Measurements from ENCODE around the gene JUND.
A peak's percentile ranks its signal among the peaks of the same experiment; 100 is the strongest.

Gene JUND

DNA sequence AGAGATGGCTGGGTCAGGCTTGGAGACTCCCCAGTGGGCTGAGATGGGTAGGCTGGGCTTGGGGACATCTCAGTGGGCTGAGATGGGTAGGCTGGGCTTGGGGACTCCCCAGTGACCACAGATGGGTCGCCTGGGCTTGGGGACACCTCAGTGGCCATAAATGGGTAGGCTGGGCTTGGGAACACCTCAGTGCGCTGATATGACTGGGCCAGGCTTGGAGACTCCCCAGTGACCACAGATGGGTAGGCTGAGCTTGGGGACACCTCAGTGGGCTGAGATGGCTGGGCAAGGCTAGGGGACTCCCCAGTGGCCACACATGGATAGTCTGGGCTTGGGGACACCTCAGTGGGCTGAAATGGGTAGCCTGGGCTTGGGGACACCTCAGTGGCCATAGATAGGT is 19.9 kb downstream of the JUND start:
- no peak for DNase-seq
- no peak overlapping the region for H3K27ac ChIP-seq
- TF ChIP-seq, protein P1, sequence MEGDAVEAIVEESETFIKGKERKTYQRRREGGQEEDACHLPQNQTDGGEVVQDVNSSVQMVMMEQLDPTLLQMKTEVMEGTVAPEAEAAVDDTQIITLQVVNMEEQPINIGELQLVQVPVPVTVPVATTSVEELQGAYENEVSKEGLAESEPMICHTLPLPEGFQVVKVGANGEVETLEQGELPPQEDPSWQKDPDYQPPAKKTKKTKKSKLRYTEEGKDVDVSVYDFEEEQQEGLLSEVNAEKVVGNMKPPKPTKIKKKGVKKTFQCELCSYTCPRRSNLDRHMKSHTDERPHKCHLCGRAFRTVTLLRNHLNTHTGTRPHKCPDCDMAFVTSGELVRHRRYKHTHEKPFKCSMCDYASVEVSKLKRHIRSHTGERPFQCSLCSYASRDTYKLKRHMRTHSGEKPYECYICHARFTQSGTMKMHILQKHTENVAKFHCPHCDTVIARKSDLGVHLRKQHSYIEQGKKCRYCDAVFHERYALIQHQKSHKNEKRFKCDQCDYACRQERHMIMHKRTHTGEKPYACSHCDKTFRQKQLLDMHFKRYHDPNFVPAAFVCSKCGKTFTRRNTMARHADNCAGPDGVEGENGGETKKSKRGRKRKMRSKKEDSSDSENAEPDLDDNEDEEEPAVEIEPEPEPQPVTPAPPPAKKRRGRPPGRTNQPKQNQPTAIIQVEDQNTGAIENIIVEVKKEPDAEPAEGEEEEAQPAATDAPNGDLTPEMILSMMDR (IDR thresholded peaks at IDR 0.05; ENCODE audit: low read depth, low read length), result no peak
- no peaks in the 10 kb centered on the region for H3K9me3 ChIP-seq (ENCODE audit: severe bottlenecking)
- H3K27me3 ChIP-seq (ENCODE audit: insufficient read depth, low read depth, severe bottlenecking), result no peaks in the 10 kb centered on the region
- peaks cover 16% of the 10 kb centered on the region for H3K36me3 ChIP-seq
- no peak overlapping the region for H3K4me3 ChIP-seq (ENCODE audit: low read depth, low read length)

DNA sequence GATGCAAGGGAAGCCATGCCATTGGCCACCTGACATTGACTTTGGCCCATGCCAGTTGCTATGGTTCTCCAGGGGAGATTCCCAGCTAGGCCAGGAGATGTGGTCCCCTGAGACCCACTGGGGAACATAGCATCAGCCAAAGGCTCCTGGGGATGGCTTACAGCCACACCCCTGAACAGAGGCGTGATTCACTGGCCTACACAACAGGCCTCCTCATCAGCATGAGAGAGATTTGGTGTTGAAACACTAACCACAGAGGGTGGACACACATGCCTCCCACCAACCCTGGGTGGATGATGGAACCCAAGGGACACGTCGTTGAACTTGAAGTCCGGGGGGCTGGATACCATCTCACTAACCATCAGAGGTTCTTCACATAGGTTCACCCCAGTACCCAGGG is 21.5 kb downstream of the JUND start:
- no peak for DNase-seq
- Histone ChIP-seq H3K9me3 (ENCODE audit: severe bottlenecking) (no peaks in the 10 kb centered on the region), H3K4me3 (ENCODE audit: low read depth, low read length) (no peak overlapping the region), H3K27ac (no peak overlapping the region), H3K36me3 (peaks cover 4% of the 10 kb centered on the region), H3K27me3 (ENCODE audit: insufficient read depth, low read depth, severe bottlenecking) (no peaks in the 10 kb centered on the region)
- TF ChIP-seq, protein P1 (IDR thresholded peaks at IDR 0.05; ENCODE audit: low read depth, low read length), result no peak

DNA sequence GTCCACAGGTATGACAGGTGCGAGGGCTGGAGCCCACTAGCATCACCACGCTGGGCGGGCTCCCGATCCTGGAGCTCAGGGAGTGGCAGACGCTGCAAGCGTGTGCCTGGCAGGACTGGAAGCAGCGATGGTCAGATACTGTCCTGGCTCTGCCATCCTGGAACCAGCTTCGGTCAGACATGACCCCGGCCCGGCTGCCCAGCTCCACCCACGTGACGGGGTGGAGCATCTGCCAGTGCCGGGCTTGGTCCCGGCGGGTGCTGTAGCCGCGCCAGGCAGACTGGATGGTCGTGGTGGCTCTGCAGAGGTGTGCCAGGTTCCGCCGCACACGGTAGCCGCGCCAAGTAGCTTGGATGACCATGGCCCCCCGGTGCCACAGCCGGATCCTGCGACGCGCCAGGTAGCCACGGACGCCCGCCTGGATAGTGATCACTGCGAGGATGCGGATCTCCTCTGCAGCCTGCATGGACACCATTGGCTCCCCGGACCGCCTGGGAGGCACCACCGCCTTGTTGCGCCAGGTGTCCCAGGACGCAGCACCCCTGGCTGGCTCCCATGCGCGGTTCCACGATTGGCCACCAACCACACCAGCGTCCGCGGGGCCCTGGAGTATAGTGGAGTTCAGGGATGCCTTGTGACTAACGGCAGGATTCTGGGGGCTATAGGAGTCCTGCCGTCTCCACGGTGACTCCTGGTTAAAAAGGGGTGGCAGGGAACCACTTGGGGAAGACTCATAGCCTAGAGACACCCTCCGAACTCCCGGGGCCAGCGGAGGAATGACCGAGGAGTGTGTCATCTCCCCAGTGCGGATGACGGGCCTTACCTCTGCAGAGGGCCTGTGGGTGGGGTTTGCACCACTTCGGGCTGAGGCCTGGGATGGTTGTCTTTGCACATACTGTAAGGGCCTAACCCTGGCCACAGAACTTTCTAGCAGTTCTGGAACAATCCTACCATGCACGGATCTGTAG is 23.6 kb downstream of the JUND start:
- no peak overlapping the region for H3K27ac ChIP-seq
- no peaks in the 10 kb centered on the region for H3K36me3 ChIP-seq
- no peaks in the 10 kb centered on the region for H3K27me3 ChIP-seq (ENCODE audit: insufficient read depth, low read depth, severe bottlenecking)
- H3K4me3 ChIP-seq (ENCODE audit: low read depth, low read length), result no peak overlapping the region
- TF ChIP-seq, protein P1 (IDR thresholded peaks at IDR 0.05; ENCODE audit: low read depth, low read length), result no peak
- no peaks in the 10 kb centered on the region for H3K9me3 ChIP-seq (ENCODE audit: severe bottlenecking)
- DNase-seq, result no peak

DNA sequence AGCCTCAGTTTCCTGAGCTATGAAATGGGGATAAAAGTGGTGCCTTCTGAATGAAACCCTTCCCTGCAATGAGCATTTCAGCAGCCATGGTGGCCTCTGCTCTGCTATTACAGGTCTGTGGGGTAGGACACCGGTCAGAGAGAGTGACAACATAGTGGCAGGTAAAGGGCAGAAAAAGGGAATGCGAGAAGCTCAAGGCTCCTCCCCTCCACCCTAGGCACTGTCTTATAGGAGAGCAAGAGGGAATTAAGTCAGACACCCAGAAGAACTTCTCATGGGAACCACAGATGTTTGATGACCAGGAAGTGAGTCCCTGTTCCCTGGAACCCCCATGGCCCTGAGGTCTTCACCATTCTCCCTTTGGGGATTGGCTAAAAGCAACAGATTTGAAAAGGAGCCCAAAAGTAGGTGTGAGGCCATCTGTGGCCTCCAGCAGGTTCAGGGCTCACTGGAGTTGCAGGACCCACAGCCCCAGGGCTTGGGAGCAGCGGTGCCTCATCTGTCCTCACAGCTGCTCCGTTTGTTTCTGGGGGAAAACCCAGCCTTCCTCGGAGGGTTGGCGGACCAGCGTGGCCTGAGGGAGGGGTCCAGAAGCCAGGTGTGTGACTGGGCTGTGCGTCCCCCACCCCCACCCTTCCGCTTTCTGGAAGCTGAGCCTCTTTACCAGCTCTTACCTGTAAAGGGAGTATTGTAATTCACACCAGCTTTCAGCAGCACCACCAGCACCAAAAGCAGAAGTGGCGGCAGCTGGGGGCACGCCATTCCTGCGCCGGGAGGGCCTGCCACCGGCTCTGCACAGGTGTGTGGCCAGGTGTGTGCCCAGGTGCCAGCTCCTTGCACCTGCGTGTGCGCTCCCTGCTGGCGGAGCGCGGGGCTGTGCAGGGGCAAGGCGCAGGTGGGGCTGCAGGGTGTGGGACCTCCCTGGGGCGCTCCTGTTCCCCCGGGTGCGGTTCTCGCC is 26.6 kb downstream of the JUND start:
- Histone ChIP-seq H3K9me3 (ENCODE audit: severe bottlenecking) (no peaks in the 10 kb centered on the region), H3K27me3 (ENCODE audit: insufficient read depth, low read depth, severe bottlenecking) (no peaks in the 10 kb centered on the region), H3K4me3 (ENCODE audit: low read depth, low read length) (no peak overlapping the region), H3K36me3 (no peaks in the 10 kb centered on the region), H3K27ac (no peak overlapping the region)
- TF ChIP-seq, protein P1 (IDR thresholded peaks at IDR 0.05; ENCODE audit: low read depth, low read length), result peak; percentile 60
- no peak for DNase-seq

DNA sequence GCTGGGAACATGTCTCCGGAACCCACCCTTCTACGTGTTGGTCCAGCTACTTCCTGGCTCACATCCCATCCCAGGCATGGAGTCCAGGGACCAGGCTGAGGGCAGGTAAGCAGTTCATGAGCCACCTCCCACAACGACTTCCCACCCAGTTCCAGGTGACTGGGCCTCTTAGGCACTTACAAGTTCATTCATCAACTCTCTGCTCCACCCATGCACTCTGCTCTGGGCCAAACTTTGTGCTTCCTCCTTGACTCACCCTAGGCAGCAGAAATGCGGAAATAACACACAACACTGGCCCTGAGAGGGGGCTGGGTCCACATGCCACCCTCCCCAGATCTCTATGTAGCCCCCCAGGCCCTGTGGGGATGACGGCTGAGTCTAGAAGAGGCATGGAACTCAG is 27.7 kb downstream of the JUND start:
- H3K27ac ChIP-seq, result no peak overlapping the region
- no peak for DNase-seq
- TF ChIP-seq, protein P1 (IDR thresholded peaks at IDR 0.05; ENCODE audit: low read depth, low read length), result no peak
- no peaks in the 10 kb centered on the region for H3K9me3 ChIP-seq (ENCODE audit: severe bottlenecking)
- no peak overlapping the region for H3K4me3 ChIP-seq (ENCODE audit: low read depth, low read length)
- no peaks in the 10 kb centered on the region for H3K36me3 ChIP-seq
- no peaks in the 10 kb centered on the region for H3K27me3 ChIP-seq (ENCODE audit: insufficient read depth, low read depth, severe bottlenecking)
